Muscle of arm (tissue), 12 donors: ENCODE measurements around the gene SHISA4. TPM values are rescaled to one million over a fixed set of nuclear protein-coding genes. Genes with fewer than 3 reads are reported as not detected.
"Not testable (repeated sequence)": the region's sequence is repeated elsewhere in the genome, so short reads cannot be mapped to it uniquely, and the experiment has no call there.

ENCODE experiments used
- DNase-seq: peaks from one replicate; pipeline ENCODE4 v3.0.0-alpha.2; 2013
- polyA plus RNA-seq, 12 donors: library from polyadenylated mRNA; unstranded; fragments of 120-200 nt; gene quantifications; one replicate each; pipeline ENCODE4 v1.2.1, GENCODE V29; 2013; ENCODE audit not compliant: insufficient read length in 12 of 12

The SHISA4 gene
- polyA plus RNA-seq, 12 donors, result 39.8 to 95.5 (median 63.7) TPM; not detected in 1

- DNase-seq, result peak; percentile 87
Observed at GRCh38 chr1:201895913-201896807, 7.5 kb downstream of the SHISA4 start.

- DNase-seq, result no peak
Observed at GRCh38 chr1:201896951-201897391, 8.3 kb downstream of the SHISA4 start.

- no peak for DNase-seq
Observed at GRCh38 chr1:201898240-201898894, 9.7 kb downstream of the SHISA4 start.

GRCh38 chr1:201898992-201899391, 10.3 kb downstream of the SHISA4 start:
- no peak for DNase-seq

- DNase-seq, result no peak
Observed at GRCh38 chr1:201899683-201900429, 11.2 kb downstream of the SHISA4 start.

- no peak for DNase-seq
Observed at GRCh38 chr1:201900476-201900875, 11.8 kb downstream of the SHISA4 start.

- not testable (repeated sequence) for DNase-seq
Observed at GRCh38 chr1:201901036-201901435, 12.3 kb downstream of the SHISA4 start.

GRCh38 chr1:201902198-201902597, 13.5 kb downstream of the SHISA4 start:
- DNase-seq, result no peak

- DNase-seq, result no peak
Observed at GRCh38 chr1:201903135-201903534, 14.4 kb downstream of the SHISA4 start.

- no peak for DNase-seq
Observed at GRCh38 chr1:201904579-201904978, 15.9 kb downstream of the SHISA4 start.

GRCh38 chr1:201905234-201905890, 16.7 kb downstream of the SHISA4 start:
- no peak for DNase-seq

- DNase-seq, result no peak
Observed at GRCh38 chr1:201906336-201906735, 17.6 kb downstream of the SHISA4 start.

GRCh38 chr1:201907621-201908020, 18.9 kb downstream of the SHISA4 start:
- no peak for DNase-seq

- no peak for DNase-seq
Observed at GRCh38 chr1:201911826-201912571, 23.3 kb downstream of the SHISA4 start.

GRCh38 chr1:201912832-201913231, 24.1 kb downstream of the SHISA4 start:
- DNase-seq, result no peak

- no peak for DNase-seq
Observed at GRCh38 chr1:201914456-201915235, 25.9 kb downstream of the SHISA4 start.

GRCh38 chr1:201916649-201917249, 28.1 kb downstream of the SHISA4 start:
- no peak for DNase-seq

- no peak for DNase-seq
Observed at GRCh38 chr1:201917362-201918033, 28.8 kb downstream of the SHISA4 start.

GRCh38 chr1:201918343-201918742, 29.6 kb downstream of the SHISA4 start:
- DNase-seq, result no peak
